Stimulated activated CD8-positive, alpha-beta memory T cell treated with anti-CD3 and anti-CD28 coated beads, Interleukin-2, amount 100 ng/mL, for 1 hour (primary cell): ENCODE results near the gene ZNF787.
A peak's percentile ranks its signal among the peaks of the same experiment; 100 is the strongest.

Experiments used
- DNase-seq, 2 donors: peaks; one replicate each; pipeline ENCODE4 v3.0.0-alpha.2; 2020; ENCODE audit warnings: low read depth in 2 of 2

Gene ZNF787

DNA sequence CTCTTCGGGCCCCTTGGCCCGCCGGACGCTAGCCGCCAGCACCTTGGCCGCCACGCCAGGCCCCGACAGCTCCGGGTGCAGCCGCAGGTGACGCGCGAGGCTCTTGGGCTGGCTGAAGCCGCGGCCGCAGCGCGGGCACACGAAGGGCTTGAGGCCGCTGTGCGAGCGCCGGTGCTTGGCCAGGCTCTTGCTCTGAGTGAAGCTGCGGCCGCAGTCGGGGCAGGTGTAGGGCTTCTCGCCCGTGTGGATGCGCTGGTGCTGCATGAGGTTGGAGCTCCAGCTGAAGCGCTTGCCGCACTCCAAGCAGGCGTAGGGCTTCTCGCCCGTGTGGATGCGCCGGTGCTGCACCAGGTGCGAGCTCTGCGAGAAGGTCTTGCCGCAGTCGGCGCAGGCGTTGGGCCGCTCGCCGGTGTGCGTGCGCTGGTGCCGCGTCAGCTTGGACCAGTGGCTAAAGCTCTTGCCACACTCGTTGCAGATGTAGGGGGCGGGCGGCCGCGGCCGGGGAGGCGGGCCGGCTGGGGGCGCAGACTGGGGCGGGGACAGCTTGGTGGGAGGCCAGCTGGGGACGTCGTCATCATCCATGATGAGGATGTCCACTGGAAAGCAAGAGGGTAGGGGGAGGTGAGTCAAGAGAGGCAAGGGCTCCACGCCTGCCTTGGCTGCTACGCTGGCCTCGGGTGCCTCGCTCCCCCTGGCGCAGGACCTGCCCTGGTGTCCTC lies 32.4 kb downstream of the ZNF787 start:
- no peak for DNase-seq

DNA sequence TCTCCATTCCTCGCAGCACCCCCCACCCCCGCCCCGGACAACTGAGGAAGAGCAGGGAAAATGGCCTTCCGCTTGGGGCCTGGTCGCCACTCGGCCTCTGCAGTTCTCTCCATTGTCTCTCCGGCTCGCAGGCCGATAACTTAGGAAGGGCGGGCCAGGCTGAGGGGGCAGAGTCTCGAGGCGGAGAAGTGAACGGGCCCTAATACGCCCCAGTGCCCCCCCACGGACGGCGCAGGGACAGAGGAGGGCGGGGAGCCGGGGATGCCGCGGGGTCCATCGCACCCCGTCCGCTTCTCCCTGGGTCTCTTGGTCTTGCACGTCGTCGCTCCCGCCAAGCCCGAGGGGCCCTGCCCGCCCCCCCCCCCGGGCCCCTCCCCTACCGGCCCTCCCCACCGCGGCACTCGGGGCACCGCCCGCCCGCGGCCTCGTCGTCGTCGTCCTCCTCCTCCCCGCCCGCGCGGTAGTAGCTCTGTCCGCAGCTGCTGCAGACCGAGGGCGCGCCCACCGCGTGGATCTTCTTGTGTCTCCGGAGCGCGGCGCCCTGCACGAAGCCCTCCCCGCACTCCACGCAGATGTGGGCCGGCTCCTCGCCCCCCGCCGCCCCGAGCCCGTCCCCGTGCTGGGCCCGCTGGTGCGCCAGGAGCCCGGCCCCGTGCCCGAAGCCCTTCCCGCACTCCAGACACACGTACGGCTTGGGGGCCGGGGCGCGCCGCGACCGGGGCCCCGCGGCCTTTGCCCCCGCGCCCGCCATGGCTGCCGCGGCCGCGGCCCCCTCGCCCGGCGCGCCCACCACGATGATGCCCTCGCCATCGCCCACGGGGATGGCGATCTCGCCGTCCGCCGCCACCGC lies 33.2 kb downstream of the ZNF787 start:
- no peak for DNase-seq

DNA sequence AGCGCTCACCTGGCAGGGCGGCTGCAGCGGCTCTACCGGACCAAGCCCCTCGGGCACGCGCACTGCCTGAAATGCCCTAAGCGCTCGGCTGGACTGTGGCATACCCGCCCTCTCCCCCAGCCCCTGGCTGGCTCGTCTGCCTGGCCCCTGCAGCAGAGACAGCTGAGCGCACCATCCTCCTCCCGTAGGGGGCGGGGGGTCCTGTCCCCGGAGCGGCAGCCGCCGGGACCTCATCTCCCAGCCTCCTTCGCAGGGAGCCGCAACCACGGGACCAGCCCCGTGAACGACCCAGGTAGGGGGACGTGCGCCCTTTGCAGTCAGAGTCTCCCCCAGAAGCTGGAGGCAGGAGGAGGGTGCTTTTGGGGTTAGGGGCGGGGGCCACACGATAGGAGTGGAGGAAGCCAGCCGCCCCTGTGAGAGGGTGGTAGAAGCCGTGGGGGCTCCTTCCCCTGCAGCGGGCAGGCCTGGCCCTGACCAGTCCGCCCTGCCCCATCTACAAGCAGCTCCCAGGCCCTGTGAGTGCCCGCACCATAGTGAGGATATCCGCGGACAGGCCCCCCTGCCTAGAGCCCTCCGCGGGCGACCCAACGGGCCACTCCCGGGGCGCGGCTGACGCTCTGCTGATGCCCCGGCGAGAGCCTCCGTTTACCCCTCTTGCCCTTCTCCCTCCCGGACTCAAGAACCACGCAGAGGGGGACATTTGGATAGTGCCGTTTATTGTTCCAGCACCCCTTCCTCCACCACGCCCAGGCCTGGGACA lies 34.2 kb downstream of the ZNF787 start:
- DNase-seq: no peak

DNA sequence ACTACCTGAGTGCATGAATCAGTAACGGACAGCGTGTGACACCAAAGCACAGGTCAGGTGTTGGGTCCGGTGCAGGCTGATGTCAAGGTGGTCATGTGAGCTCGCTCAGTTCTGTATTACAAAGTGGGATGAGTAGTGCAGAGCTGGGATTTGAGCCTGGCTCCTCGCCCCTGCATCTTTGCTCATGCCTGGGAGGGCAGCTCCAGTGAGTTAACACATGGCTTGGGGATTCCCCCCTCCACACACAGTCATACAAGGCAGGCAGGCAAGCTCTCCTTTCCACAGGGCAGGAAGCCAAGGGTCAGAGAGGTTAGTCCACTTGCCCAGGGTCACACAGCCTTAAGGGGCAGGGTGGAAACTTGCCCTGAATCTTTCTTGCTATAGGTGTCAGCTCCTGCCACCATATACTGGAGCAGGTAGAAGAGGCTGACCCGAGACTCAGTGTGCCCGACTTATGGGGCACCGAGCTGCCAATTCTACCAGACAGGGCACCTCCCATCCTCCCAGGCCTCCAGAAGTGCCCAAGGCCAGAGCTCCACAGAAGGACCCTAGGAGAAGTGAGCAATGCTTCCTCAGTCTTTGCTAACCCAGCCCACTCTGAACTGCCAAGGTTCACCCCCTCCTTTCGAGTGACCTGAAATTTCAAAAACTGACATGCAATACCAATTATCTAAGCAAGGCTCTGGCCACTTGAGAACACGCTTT lies 35.4 kb downstream of the ZNF787 start:
- no peak for DNase-seq

DNA sequence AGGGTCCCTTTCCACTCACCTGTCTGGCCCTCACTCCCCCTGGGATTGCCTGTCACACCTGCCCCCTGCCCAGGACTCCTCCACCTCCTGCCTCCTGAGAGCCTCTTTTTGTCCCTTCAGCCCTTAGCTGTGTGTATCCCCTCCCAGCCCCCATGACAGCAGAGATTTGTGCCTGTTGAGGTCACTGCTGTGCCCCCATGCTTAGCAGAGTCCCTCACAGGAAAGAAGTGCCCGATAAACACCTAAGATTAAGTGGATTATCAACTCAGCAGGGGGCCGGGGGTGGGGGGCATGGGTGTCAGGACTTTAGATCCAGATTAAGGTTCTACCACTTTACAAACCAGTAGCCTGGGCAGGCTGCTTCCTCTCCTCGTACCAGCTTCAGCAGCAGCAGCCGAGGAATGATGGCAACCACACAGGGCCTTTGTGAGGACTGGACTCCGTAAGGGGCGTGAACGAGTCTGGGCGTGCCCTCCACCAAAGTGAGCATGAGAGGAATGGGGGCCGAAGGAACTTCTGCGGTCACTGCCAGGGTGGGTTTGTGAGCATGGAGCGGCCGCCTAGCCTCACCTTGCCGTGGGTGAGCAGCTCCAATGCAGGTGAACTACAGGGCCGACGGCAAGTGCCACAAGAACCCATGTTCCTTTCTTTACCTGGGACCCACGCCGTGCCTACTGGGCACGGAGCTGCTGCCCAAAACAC lies 36.1 kb downstream of the ZNF787 start:
- DNase-seq: no peak

DNA sequence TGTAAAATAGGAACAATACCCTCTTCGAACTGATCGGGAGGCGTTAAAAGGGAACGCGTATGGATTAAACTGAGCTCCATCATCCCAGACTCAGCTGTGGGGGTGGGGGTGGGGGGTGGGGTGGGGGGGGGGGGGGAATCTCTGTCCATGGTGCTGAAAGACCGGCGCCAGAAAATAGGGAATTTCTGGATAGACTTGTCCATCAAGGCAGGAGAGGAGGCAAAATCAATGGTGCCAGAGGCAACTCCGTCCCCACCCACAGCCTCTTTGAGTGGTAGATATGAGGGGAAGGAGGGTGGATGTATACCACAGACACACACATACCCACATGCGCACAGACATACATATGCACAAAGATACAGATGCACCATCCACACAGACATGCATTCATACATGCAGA lies 37.4 kb downstream of the ZNF787 start:
- DNase-seq: no peak

DNA sequence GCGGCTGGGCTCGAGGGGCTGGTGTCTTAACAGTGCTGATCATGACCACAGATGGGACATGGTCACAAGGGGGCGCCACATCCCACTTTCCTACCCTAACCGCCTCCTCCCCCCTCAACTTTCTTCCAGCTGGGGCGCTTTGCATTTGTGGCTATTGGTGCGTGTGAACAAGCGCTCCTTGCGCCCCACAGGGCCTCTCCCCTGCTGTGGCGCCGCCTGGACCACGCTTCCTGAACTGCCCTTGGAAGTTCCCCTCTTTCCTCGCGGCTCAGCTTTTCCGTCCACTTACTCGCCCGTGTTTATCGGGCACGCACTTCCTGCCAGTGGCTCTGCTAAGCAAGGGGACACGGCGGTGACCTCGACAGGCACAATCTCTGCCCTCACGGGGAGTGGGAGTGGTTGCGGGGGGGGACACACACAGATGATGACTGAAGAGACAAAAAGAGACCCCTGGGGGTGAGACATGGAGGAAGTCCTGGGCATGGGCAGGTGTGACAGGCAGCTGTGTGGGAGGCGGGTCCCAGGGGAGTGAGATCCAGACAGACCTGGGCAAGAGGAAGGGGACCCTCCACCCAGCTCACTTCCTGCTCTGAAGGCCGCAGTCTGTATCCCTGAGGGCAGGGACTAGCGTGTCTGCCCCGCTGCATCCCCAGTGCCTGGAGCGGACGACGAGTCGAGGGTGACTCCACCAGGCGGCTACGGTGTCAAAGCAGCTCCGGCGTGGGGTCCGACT lies 40.3 kb downstream of the ZNF787 start:
- DNase-seq: peak; percentile 43 to 48

DNA sequence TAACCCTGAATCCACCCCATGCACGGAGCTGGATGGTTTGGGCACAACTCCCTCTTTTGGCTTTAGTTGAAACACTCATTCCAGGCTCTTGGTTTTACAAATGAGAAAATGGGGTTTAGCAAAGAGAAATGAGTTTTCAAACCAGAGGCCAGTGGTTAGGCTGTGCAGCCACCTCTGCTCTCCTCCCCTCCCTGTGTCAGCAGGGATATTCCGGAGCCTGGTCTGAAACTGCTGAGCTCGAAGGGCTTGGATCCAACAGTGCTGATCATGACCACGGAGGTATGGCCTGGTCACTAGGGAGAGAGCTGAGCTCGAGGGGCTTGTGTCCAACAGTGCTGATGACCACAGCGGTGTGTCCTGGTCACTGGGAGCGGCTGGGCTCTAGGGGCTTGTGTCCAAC lies 41.5 kb downstream of the ZNF787 start:
- DNase-seq: no peak

DNA sequence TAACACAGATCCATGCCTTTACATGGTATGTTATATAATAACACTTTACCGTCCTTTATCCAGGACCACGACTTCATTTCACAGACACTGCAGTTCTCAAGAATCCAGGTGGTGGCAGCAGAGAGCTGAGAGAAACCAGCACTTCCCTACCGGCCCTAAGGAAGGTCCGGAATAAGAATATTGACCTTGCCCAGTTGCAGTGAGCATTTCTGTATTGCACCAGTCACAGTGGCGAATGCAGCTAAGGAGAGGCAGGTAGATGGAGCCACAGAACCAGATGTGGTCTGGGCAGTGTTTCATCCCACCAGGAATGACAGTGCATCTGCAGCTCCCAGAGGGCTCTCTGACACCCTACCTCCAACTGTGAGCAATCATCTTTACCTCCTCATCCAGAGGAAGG lies 44.6 kb downstream of the ZNF787 start:
- no peak for DNase-seq

DNA sequence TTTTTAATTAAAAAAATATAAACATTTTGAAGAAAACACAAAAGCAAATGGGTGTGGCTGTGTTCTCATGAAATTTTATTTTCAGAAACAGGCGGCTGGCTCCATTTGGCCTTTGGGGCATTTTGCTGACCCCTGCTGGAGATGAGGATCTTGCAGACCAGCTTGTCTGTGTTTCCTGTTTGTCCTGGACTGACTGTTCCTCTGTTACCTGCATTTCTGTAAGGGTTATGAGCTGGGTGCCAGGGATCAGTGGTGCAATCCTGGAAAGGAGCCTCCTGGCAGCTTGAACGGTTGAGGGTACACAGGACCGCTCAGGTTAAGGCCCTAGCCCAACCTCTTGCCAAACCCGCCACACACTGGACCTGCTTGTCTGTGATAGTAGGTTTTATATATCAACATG lies 49.9 kb downstream of the ZNF787 start:
- DNase-seq: no peak

DNA sequence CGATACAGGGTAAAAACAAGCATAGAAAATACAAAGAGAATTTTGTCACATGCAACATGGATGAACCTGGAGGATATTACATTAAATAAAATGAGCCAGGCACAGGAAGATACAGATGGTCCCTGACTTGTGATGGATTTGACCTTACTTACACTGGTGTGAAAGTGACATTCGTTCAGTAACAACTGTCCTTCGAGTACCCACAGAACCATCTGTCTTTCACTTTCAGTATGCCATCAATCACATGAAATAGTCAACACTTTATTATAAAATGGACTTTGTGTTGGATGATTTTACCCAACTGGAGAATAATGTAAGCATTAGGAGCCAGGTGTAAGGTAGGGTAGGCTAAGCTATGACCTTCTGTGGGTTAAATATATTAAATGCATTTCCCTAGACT lies 51.5 kb downstream of the ZNF787 start:
- DNase-seq: no peak

DNA sequence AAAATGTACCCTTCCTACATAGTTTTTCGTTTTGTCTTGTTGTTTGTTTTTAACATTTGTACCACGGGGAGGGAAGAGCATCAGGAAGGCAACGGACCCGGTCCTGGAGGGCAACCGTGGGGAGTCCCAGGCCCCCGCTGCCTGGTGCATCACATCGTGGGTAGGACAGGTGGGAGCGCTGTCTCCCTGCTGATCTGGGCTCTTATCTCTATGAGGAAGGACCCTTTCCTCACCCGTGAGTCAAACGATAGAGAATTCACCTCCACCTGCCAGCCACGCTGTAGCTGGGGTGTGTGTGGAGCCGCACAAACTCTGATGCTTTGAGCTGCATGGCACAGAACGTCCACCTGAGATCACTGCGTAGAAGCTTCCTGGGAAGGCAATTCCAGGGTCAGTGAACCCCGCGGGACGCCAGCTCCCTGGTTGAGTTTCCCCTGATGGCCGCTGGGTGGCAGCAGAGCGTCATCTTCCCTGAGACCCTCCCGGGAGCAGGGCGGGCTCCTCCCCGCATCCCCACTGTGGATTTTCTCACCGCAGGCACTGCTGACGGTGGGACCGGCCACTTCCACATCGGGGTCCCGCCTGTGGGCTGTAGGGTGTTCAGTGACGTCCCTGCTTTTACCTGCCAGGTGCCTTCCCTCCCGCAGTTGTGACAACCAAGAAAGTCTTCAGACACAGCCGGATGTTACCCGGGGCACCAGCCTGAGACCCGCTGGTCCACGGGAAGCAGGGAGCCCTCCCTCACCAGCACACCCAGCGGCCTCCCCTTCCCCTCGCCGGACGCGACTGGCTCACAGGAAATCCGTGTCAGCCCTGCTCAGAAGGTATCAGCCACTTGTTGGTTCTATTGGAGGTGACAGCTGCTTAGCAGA lies 54.7 kb downstream of the ZNF787 start:
- peak; percentile 36 to 37 for DNase-seq

DNA sequence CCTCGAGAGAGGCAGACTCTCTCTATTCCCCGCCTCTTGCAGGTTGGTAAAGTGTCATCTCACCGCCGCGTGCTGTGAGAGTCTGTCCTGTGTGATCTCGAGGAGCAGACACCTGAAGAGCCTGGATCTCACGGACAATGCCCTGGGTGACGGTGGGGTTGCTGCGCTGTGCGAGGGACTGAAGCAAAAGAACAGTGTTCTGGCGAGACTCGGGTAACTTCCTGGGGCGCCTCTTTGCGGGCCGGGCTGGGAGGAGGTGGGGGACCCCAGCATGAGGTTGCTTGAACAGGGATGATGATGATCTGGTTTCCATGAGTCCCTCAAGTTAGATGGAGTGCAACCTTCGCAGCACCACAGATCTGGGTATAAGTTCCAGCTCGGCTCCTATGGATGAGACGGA lies 67.5 kb downstream of the ZNF787 start:
- no peak for DNase-seq
